GM12878 (cell line): ENCODE results near the gene DYNLT3. TPM values are rescaled to one million over a fixed set of nuclear protein-coding genes. Genes with fewer than 3 reads are reported as not detected.

Source experiments
- BACH1 ChIP-seq: fragments of 450-650 bp; IDR thresholded peaks from 2 replicates; pipeline ENCODE4 v1.6.1; 2017; ENCODE audit warnings: mild to moderate bottlenecking, borderline replicate concordance
- EP300 ChIP-seq, 2 experiments: fragments of 150-350 bp in 1 of 2; IDR thresholded peaks; 2 replicates each; pipeline ENCODE4 v1.6.1; 2011 to 2012; ENCODE audit warnings: low read depth in 2 of 2, low read length in 2 of 2, borderline replicate concordance in 1 of 2, improper control_type of control experiment in 1 of 2, inconsistent platforms in 1 of 2; ENCODE audit not compliant: control insufficient read depth in 1 of 2
- IKZF2 ChIP-seq, 2 experiments: fragments of 450-650 bp; IDR thresholded peaks; 2 replicates each; pipeline ENCODE4 v1.6.1; 2017; ENCODE audit warnings: mild to moderate bottlenecking in 2 of 2, moderate library complexity in 2 of 2
- PRDM15 ChIP-seq: fragments of 450-650 bp; formaldehyde crosslinking; IDR thresholded peaks from 2 replicates; pipeline ENCODE4 v1.4.0; 2020; ENCODE audit warnings: mild to moderate bottlenecking, moderate library complexity
- polyA plus RNA-seq, 11 experiments: library from polyadenylated mRNA; depleted of rRNA in 4 of 11; unstranded in 6 of 11; stranded (reverse) in 5 of 11; fragments of >200 nt; fragmentation: Nextera tagmentation in 4 of 11; fragmentation: Illumina TruSeq in 1 of 11; extraction: Ambion mirVana in 4 of 11; extraction: Trizol in 1 of 11; gene quantifications; 1 replicate in 1 of 11; 2 replicates in 10 of 11; pipeline versions ENCODE4 v1.2.1 to v1.2.3, GENCODE V29; 2011 to 2016; ENCODE audit warnings: inconsistent platforms in 2 of 11, missing spikeins in 2 of 11, low read depth in 1 of 11
- total RNA-seq, 4 experiments: library from RNA; depleted of rRNA in 3 of 4; stranded (reverse); fragments of >200 nt in 3 of 4; fragmentation: Illumina TruSeq in 1 of 4; extraction: Trizol in 1 of 4; gene quantifications; 2 replicates each; pipeline versions ENCODE4 v1.2.1 to v1.2.3, GENCODE V29; 2013 to 2021
- TF ChIP-seq, protein P1 (sequence below): IDR thresholded peaks from 2 replicates; pipeline ENCODE4 v1.6.1; 2012; ENCODE audit warnings: mild to moderate bottlenecking, low read depth, low read length

The DYNLT3 gene
- total and polyA plus RNA-seq, 10 of the 15 experiments (the other 5 are each of a cell fraction or from before 2014, with no cell fraction given) = 8.0 to 19.2 (median 12.8) TPM

DNA sequence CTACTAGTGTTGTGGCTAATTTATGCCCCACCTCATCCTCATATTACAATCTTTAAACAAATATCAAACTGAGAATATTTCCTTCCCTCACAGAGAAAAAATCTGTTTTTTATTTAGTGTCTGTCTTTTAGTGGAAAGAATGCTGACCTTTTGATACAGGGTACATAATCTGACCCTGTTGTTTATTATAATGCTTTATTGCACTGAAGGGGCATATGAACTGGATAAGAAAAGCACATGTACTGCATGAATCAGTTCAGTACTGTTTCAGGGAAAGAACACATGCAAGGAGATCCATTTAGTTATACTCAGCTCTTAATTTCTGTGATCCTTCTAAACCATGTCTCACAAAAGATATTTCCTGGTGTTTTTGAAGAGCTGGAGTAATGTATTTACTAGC, 15.5 kb upstream of the DYNLT3 start (continued):
- TF ChIP-seq, protein P1, sequence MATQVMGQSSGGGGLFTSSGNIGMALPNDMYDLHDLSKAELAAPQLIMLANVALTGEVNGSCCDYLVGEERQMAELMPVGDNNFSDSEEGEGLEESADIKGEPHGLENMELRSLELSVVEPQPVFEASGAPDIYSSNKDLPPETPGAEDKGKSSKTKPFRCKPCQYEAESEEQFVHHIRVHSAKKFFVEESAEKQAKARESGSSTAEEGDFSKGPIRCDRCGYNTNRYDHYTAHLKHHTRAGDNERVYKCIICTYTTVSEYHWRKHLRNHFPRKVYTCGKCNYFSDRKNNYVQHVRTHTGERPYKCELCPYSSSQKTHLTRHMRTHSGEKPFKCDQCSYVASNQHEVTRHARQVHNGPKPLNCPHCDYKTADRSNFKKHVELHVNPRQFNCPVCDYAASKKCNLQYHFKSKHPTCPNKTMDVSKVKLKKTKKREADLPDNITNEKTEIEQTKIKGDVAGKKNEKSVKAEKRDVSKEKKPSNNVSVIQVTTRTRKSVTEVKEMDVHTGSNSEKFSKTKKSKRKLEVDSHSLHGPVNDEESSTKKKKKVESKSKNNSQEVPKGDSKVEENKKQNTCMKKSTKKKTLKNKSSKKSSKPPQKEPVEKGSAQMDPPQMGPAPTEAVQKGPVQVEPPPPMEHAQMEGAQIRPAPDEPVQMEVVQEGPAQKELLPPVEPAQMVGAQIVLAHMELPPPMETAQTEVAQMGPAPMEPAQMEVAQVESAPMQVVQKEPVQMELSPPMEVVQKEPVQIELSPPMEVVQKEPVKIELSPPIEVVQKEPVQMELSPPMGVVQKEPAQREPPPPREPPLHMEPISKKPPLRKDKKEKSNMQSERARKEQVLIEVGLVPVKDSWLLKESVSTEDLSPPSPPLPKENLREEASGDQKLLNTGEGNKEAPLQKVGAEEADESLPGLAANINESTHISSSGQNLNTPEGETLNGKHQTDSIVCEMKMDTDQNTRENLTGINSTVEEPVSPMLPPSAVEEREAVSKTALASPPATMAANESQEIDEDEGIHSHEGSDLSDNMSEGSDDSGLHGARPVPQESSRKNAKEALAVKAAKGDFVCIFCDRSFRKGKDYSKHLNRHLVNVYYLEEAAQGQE = no peak
- no peak for TF ChIP-seq IKZF2 (IDR thresholded peaks at IDR 0.05)
- no peak for TF ChIP-seq BACH1
- TF ChIP-seq EP300 (IDR thresholded peaks at IDR 0.05; ENCODE audit: borderline replicate concordance in 1 of 2, control insufficient read depth in 1 of 2, low read depth in 2 of 2, low read length in 2 of 2) = no peak
- no peak for TF ChIP-seq PRDM15 (CRISPR knock-in tag)
